Kidney capillary endothelial cell (primary cell): ENCODE results near the gene POLR2L.

ENCODE experiments used
- DNase-seq: peaks from one replicate; pipeline ENCODE4 v3.0.0-alpha.2; 2018; ENCODE audit warnings: low spot score

POLR2L gene

DNA sequence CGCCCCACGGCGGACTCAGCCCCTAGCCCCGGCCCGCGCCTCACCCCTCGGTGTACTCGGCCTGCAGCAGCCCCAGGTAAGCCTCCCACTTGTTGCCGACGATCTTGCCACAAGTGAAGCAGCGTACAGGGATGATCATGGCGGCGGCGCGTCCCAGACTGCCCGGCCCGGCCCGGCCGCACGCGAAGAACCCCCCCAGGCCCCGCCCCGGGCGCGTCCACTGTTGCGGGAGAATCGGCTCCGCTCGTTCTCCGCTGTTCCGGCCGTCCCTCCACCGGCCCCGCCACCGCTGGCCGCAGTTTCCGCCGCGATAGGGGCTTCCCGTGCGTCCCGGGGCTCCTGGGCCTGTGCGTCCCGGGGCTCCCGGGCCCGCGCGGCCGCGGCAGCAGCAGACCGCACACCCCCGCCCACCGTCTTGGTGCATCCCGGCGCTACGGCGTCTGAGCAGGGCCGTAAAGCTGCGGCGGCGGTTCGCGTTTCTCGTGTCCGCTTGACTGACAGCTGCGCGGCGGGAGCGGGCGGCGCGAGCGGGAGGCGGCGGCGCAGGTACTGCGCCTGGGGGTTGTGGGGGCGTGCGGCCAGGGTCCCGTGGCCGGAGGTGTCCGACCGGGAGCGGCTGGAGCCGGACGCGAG is at the start of gene POLR2L, which contains the start of gene TSPAN4:
TSS of gene POLR2L (minus strand) at position 160 of the 633 bp plus-strand sequence. CDS start at position 139, 21 bp downstream.
TSS of gene TSPAN4 (plus strand) at position 483 of the 633 bp plus-strand sequence. CDS start 7,453 bp downstream, outside the sequence.
- DNase-seq: peak; percentile 81

- no peak for DNase-seq
These were observed 48.6 kb upstream of the POLR2L start for GRCh38 chr11:890794-891540.

DNA sequence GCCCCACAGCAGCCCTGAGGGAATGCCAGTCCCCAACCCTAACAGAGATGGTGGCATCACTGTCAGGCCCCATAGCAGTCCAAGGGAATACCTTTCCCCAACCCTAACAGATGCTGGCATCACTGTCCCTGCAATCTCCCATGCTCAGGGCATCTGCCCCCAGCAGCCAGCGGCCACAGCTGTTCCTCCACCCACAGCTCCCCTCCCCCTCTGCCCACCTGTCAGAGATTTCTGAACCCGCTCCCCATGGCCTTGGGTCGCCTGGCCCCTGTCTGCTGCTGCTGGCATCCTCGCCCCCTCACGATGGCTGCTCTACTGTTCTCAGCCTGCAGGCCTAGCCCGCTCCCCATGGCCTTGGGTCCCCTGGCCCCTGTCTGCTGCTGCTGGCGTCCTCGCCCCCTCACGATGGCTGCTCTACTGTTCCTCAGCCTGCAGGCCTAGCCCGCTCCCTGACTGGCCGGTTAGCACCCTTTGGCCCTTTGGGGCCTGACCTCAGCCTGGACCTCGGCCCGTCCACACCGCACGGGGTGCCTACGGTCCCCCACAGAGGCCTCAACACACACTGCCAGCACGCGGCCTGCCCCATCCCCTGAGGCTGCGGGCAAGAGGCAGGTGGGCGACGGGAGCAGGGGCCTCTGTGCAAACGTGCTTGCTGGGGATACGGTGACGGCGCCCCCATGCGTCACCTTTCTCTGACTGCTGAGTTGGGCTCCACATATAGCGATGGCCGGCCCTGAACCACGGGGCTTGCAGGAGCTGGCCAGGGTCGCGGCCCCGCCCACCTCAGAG is 47.6 kb upstream of the POLR2L start:
- no peak for DNase-seq

DNA sequence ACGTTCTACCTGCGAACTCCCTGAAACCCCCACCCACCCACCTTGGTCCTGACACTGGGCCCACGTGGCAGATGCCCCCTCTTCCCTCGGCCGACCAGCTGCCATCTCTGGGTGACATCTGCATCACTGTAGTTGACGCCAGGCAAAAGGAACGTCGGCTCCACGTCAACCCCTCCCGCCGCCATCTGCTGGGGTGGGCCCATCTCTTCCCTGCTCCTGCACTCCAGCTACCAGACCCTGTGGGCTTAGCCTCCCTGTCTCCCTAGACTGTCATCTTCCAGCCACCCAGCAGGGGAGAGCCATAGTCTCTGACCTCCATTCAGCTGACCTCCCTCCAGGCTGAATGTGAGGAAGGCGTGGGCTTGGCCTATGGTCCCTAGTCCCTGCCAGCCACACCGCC is 46.9 kb upstream of the POLR2L start:
- DNase-seq: no peak

DNA sequence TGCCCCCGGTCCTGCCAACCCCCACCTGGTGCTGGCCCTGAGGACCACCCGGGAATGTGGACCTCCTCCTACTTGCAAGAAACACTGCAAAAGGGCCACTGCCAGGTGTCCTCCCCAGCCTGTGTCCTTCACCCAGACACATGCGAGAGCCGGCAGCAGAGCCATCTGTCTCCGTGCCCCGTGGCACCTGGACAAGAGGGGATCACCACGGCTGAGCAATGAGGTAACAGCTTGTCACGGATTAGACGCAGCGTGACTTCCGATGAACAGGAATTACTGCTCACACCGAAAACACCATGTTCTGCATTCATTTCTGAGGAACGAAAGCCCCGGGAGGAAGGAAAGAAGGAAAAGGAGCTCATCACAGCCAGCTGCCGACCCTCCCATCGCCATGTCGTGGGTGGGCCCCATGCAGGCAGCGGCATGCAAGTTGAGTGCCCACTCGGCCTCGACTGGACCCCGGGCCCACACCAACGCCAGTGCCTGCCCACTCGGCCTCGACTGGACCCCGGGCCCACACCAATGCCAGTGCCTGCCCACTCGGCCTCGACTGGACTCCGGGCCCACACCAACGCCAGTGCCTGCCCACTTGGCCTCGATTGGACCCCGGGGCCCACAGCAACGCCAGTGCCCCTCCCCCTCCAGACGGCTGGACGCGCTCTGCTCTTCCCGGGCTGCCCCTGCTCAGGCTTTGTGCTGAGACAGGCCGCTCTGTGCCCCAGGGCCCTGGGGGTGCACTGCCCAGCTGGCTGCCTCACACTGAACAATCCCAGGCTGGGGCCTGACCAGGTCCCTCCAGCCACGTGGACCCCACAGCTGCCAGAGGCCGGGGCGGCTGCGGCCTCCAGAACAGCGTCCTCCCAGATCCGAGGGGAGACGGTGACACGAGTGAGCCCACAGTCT is 46.2 kb upstream of the POLR2L start:
- DNase-seq: no peak

DNA sequence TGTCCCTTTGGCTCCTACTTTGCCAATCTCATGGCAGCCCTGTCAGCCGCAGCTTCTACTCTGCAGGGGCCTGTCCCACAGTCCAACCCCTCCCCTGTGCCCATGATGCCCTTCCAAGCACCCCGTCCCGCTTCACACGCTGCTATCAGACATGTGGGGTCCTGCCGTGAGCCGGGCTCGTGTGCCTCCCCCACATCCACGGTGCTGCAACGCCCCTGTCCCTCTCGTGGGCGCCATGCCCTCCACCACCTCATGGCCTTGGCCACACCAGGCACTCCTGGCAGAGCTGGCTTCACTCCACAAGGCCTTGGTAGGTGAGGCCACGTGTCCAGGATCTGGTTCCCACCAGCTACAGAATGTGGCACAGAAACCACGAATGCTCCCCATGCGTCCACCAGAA is 45.3 kb upstream of the POLR2L start:
- no peak for DNase-seq

GRCh38 chr11:886568-886967 is 44.2 kb upstream of the POLR2L start:
- no peak for DNase-seq

DNA sequence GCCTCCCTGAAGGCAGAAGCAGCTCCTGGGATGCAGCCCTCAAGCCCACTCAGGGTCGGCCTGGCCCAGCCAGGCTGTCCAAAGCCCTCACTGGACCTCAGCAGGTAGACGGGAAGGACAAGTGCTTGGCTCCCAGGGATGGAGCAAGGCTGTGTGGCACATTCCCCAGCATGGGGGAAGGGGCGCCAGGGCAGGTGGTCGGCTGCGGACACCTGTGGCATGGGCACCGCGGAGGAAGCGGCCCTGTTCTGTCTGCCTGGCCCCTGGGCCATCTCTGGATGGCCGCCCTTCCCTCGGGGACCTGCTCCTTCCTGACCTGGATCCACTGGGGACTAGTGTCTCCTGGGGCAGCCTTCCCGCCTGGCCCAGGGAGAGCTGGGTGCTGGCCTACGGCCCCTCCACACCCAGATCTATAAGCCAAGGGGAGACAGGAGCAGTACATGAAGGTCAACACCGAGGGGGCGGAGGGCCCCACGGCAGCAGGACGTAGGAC is 42.3 kb upstream of the POLR2L start:
- DNase-seq: no peak

- no peak for DNase-seq
These were observed 41.2 kb upstream of the POLR2L start for GRCh38 chr11:883527-883926.

- DNase-seq: no peak
These were observed 40.3 kb upstream of the POLR2L start for GRCh38 chr11:882596-882995.

DNA sequence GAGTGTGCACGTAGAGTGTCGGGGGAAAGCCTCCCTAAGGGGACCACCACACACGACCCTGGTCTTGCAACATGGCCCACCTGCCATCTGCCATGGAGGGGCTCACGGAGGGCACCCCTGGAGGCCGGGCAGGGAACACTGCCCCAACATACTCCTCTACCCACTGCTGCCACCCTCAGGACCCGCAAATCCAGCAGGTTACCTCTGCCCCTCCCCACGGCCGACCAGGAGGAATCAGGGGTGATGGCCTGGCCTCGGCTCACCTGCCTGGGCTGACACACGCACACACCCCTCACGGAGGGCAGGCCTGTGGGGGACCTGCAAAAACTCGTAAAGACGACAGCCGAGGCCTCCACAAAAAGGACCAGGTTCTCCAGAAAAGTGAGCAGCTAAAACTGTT is 38.1 kb upstream of the POLR2L start:
- no peak for DNase-seq

- no peak for DNase-seq
These were observed 35.2 kb upstream of the POLR2L start for GRCh38 chr11:877565-877964.

DNA sequence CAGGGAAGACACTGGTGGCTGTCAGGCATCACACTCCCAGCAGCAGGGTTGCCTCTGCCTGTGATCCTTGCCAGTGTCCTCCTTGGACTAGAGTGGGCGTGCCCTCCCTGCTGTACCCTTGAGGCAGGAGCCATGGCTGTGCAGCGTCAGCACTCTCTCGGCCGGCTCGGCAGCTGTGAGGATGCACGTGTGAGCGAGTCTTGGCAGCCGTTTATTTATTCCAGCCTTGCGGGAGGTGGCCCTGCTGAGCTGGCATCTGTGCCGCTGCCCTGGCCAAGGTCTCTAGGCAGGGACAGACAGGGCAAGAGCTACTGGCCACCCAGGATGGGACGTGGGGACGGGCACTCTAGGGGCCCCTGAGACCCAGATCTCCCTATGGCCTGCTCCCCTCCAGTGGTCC is 34.2 kb upstream of the POLR2L start:
- DNase-seq: no peak

- DNase-seq: no peak
These were observed 33.5 kb upstream of the POLR2L start for GRCh38 chr11:875769-876301.

DNA sequence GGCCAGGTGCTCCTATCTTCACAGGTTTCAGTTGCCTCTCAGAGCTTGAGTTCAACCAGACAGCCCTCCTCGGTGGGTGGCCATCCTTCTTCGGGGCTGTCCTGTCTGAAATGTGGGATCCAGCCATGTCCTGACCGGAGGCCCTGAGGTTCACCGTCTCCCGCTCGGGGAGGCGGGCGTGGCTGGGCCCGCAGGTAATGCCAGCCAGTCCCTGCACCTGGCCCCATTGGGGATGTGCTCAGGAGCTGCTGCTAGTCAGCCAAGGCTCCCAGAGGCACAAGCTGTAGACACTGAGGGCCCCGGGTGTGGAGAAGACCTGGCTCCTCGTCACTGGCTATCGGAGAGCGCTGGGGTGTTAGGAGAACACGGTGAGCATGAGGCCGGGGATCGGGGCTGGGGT is 32.9 kb upstream of the POLR2L start:
- DNase-seq: no peak

GRCh38 chr11:873706-874105 is 31.4 kb upstream of the POLR2L start:
- no peak for DNase-seq

DNA sequence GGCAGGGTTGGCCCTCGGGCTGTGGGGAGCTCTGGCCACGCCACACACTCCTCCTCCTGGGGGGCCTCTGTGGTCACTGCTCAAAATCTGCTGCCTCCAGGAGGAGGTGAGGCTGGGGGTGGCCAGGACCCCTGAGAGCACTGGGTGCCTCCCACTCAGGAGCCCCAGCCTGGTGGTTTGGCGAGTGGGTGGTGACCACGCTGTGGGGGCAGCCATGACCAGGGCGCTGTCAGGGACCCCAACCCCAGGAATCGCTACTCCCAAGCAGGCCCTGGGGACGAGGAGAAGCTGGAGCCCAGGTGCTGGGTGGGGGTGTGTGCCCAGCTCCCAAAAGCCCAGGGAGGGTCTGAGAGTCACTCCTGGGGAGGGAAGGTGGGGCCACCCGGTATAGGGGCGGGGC is 30.5 kb upstream of the POLR2L start:
- DNase-seq: no peak

DNA sequence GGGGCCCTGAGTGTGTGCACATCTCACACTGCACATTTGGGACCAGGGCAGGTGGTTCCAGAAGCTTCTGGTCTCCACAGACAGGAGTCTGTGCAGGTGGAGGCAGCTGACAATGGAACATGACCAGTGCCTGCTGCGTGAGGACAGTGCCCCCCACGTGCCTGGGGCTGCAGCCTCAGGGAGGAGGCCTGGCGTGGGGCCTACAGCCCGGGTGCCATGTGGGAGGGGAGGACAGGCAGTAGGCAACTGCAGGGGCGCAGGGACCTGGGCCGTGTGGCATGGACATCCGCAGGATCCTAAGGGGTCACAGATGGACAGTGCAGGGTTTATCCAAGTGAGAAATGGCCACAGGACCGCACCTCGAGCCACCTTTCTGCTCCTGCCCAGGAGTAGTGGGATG is 29.1 kb upstream of the POLR2L start:
- no peak for DNase-seq

DNA sequence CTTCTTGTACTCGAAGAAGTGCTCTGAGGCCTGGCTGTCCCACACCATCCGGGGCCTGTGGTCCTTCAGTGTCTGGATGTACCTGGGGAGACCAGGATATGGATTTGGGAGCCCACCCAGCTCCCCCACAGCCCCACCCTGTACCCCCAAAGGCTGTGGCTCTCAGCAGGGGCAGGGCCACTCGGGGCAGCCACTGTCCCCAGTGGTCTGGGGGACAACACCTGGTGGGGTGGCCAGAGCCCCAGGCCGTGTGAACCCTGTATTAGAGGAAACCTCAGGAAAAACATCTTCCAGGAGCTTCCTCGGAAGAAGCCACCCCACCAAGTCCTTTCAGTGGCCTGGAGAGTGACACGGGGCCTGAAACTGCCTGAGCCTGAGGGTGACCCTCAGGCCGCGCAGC is 28.1 kb upstream of the POLR2L start:
- DNase-seq: no peak

- DNase-seq: no peak
These were observed 27.7 kb upstream of the POLR2L start for GRCh38 chr11:870127-870413.

DNA sequence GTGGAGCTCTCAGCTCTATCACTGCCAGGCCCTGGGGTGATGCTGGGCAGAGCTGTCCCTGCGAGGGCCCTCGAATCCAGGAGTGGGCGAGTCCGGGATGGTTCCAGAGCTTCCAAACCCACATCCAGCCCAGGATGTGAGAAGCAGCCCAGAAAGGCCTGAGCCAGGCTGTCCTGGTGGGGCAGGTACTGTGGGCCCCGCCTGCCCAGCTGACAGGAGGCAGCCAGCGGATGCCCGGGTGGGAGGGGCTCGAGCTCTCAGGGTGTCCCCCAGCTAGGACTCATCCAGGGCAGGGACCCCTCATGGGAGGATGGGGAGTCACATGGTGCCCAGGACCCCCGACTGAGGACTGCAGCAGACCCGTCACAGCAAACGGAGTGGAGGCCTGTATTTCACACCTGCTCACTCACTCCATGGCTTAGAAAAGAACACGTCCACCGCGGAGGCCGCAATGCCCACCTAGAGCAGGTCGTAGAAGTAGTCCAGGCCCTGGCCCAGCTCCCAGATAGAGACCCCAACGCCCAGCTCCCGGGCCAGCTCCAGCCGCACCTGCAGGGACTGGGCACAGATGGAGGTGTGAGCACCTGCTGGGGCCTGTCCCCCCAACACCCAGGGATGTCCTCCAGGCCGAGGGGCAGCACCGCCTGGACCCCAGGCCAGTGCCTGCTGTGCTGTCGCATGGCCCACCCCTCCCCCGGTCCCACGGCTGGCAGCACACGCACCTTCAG is 27.2 kb upstream of the POLR2L start:
- DNase-seq: no peak
